IPS-18a (cell line): Measurements from ENCODE around the gene INAFM2.
A peak's percentile ranks its signal among the peaks of the same experiment; 100 is the strongest.

Source experiments
- H3K27ac ChIP-seq: one replicate; pipeline ENCODE4 v1.5.1; 2013; ENCODE audit warnings: low read length
- H3K27me3 ChIP-seq: one replicate; pipeline ENCODE4 v1.6.1; 2013; ENCODE audit warnings: mild to moderate bottlenecking, low read length; ENCODE audit not compliant: control insufficient read depth, insufficient read depth
- H3K36me3 ChIP-seq: one replicate; pipeline ENCODE4 v1.6.1; 2013; ENCODE audit warnings: low read depth, low read length; ENCODE audit not compliant: control insufficient read depth
- H3K4me1 ChIP-seq: one replicate; pipeline ENCODE4 v1.6.1; 2013; ENCODE audit warnings: low read depth, low read length; ENCODE audit not compliant: control insufficient read depth
- H3K4me3 ChIP-seq: one replicate; pipeline ENCODE4 v1.5.1; 2013; ENCODE audit warnings: low read length
- H3K9ac ChIP-seq: one replicate; pipeline ENCODE4 v1.6.1; 2013; ENCODE audit warnings: mild to moderate bottlenecking, low read length, moderate library complexity
- H3K9me3 ChIP-seq: one replicate; pipeline ENCODE4 v1.6.1; 2013; ENCODE audit warnings: low read depth, low read length; ENCODE audit not compliant: control insufficient read depth

Gene INAFM2

DNA sequence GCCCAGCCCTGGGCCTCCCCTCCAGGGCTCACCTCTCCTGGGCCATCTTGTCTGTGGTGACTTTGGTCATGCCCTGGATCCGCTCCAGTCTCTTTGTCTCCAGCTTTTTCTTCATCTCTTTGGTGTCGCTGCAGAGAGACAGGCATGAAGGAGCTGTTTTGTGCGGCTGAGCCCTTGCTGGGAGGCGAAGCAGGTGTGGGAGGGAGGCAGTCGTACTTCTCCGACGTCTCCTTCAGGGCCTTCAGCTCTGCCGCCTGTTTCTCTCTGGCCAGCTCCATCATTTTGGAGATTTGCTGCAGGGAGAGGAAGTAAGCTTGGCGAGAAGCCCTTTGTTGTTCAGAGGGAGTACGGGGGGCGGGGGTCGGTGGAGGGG is 33.0 kb upstream of the INAFM2 start:
- Histone ChIP-seq H3K4me1 (peaks cover 18% of the 10 kb centered on the region), H3K36me3 (no peaks in the 10 kb centered on the region), H3K27me3 (peaks cover 57% of the 10 kb centered on the region), H3K4me3 (no peak overlapping the region), H3K9me3 (no peaks in the 10 kb centered on the region), H3K27ac (no peak overlapping the region), H3K9ac (no peak overlapping the region)

DNA sequence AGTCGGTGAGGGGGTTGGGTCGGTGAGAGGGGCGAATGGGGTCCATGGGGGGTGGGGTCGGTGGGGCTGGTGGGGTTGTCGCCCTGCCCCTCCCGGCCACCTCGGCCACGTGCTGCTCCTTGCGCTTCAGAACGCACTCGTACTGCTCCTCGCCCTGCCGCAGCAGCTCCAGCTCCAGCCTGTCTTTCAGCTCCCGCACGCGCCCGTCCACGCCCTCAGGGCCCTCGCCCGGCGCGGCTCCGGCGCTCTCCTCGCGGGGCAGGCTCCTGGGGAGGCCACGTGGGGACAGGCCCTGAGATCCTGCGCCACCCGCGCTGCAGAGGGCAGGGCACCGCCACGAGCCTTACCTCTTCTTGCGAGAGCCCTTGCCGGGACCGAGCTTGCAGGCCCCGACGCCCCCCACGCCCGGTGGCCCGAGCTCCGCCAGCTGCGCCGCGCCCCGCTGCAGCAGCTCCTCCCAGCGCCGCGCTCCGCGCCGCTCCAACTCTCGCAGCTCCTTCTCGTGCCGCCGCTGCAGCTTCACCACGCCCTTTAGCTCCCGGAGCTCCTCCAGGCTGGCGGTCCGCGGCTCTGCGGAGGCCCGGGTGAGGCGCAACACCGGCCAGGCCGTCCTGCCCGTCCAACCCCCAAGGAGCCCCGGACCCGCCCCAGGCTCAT is 32.4 kb upstream of the INAFM2 start:
- Histone ChIP-seq H3K4me3 (peak overlapping the region; percentile 41), H3K36me3 (no peaks in the 10 kb centered on the region), H3K4me1 (peaks cover 13% of the 10 kb centered on the region), H3K9ac (peak overlapping the region; percentile 27), H3K27ac (no peak overlapping the region), H3K9me3 (no peaks in the 10 kb centered on the region), H3K27me3 (peaks cover 52% of the 10 kb centered on the region)

DNA sequence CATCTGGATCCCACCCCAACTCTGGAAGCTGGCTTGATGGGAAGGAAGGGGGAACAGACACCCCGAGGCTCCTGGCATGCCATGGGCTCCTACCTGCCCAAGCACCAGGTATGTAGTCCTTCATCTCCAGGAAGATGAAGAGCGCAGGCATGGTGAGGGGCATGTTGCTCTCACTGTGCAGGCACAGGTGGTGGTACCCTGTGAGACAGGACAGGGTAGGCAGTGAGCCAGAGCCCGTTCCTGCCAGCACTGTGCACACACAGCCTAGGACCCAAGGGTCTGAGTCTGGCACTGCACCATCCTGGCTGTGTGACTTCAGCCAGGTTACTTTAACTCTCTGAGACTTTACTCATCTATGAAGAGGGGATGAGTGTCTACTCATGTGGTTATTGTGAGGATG is 31.2 kb upstream of the INAFM2 start:
- Histone ChIP-seq H3K9me3 (no peaks in the 10 kb centered on the region), H3K4me3 (no peak overlapping the region), H3K9ac (no peak overlapping the region), H3K27ac (no peak overlapping the region), H3K4me1 (peaks cover 11% of the 10 kb centered on the region), H3K36me3 (no peaks in the 10 kb centered on the region), H3K27me3 (peaks cover 49% of the 10 kb centered on the region)

DNA sequence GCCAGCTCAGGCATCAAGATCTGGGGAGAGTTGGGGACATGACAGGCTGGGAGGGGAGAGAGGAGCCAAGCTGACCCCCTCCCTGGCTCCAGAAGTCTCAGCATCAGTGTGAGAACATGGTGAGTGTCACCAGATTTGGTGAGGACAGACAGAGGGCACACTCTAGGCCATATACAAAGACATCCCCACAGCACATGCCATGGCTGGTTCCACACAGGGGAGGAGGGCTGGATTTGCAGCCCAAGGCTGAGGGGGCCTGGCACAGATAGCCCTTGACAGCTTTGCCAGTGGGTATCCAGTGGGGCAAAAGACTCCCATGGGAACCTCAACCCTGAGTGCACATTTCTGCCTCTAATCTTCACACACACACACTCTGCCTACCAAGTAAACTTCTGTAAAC is 30.5 kb upstream of the INAFM2 start:
- Histone ChIP-seq H3K4me3 (no peak overlapping the region), H3K27me3 (peaks cover 49% of the 10 kb centered on the region), H3K27ac (no peak overlapping the region), H3K4me1 (peaks cover 11% of the 10 kb centered on the region), H3K9me3 (no peaks in the 10 kb centered on the region), H3K9ac (no peak overlapping the region), H3K36me3 (no peaks in the 10 kb centered on the region)

DNA sequence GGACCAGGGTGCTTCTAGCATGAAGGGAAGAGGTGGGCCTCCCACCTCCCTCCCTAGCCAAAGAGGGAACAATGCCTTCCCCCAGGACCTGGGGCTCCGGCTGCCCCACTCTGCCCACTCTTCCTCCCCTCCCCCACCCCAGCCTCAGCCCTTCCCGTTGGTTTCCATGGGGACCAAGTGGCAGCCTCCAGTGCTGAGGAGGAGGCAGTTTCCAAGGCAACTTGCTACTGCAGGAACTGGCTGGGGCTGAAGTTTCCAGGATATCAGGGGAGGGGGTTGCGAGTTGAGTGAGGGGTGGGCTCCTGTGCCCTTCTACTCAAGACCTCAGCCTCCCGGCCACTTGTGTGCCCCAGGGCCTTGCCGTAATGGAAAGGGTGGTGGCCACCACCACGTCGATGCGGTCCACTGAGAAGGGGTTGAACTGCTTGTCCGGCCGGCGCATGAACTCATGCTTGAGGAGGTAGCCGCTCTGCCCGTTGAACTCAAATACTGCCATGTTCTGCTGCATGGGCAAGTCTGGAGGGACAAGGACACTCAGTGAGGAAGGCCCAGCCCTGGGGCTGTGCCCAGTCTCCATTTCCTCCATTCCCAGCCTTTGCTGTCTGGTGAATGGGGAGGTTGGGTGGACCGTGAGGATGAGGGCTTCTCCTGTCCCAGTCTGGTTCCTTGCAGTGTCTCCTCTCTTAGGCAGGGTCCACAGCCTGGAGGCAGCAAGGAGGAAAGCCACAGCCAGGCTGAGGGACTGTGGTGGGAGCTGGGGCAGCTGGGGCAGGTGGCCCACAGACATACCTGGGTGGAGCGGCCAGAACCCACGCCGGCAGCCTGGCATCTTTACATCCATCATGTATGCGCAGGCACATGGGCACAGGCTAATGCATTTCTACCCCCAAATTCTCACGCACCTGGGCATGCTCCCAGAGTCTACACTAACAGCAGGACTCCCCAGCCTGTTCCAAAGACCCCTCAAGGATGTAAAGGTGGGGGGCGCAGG is 29.3 kb upstream of the INAFM2 start:
- peaks cover 11% of the 10 kb centered on the region for H3K4me1 ChIP-seq
- H3K27me3 ChIP-seq: peaks cover 42% of the 10 kb centered on the region
- no peak overlapping the region for H3K9ac ChIP-seq
- no peaks in the 10 kb centered on the region for H3K36me3 ChIP-seq
- H3K27ac ChIP-seq: no peak overlapping the region
- H3K4me3 ChIP-seq: no peak overlapping the region
- H3K9me3 ChIP-seq: no peaks in the 10 kb centered on the region

DNA sequence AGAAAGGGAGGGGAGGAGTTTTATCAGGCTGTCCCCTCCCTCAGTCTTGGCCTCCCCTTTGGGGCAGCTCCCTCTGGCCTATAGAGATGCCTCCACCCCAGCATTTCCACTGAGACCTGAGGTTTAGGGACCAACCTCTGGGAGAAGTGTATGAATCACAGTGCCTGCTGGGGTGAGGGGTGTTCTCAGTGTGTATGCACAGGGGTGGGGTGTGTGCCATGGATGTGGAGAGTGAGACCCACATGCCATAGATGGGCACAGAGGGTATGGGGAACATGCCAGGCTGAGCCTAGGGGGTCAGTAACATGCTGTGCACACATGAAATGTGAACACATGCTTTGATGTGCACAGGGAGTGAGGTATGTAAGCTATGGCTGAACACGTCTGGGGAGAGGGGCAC is 28.2 kb upstream of the INAFM2 start:
- Histone ChIP-seq H3K27ac (no peak overlapping the region), H3K36me3 (no peaks in the 10 kb centered on the region), H3K4me1 (peaks cover 8% of the 10 kb centered on the region), H3K4me3 (no peak overlapping the region), H3K27me3 (peaks cover 31% of the 10 kb centered on the region), H3K9ac (no peak overlapping the region), H3K9me3 (peaks cover 2% of the 10 kb centered on the region)

DNA sequence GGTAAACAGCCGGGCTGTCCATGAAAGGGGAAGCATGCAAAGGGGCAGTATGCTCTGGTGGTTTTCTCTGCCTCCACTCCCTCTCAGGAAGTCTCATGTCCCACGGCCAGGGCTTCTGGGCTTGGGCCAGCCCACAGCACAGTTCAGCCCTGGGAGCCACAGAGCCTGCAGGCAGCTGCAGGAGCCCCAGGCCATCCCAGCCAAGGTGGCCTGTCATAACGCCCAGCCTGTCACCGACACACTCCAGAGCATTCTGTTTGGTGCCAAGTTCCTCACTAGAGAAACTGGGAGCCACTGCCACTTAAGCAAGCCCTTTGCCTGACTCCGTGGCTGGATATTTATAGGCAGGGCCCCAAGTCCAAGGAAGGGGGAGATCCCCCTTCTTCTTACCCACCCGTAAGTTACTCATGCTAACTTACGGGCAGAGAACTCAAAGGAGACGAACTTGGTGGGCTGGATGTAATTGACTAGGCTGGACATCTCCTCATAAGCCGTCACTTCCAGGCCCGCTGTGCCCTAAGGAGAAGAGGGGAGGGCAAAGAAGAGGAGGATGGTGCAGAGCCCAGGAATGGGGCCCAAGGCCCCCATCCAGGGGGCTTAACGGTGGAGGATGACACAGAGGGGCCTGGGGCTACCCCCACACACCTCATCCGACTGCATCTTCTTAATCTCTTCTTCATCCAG is 27.5 kb upstream of the INAFM2 start:
- Histone ChIP-seq H3K4me3 (no peak overlapping the region), H3K4me1 (peaks cover 5% of the 10 kb centered on the region), H3K9me3 (peaks cover 4% of the 10 kb centered on the region), H3K36me3 (no peaks in the 10 kb centered on the region), H3K9ac (no peak overlapping the region), H3K27ac (no peak overlapping the region), H3K27me3 (peaks cover 25% of the 10 kb centered on the region)

DNA sequence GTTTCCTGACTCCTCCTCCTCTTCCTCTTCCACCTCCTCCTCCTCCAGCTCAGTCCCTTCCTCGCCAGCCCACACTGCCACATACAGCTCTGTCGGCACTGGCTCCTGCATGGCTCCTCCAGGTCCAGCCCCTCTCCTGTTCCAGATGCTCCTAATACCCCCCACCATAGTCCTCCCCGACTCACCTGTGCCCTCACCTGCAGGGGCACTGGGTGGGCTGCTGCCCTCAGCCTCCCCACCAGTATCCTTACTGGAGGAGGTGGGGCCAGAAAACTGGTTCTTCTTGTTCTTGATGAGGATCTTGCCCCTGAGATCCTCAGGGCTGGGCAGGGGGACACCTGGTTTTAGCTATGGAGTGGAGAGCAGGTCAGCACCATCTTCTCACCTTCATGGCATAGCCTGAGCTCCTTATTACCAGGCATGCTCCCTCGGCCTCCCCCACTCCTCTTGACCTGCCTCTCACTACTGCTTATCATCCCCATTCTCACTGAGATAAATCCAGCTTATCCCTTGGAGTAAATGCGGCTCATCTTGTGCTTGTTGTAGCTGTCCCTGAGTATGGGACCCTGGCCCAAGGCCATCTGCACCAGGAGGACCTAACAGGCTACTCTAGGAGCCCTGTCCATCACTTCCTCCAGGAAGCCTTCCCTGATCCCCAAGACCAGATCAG is 26.8 kb upstream of the INAFM2 start:
- H3K4me3 ChIP-seq: no peak overlapping the region
- H3K36me3 ChIP-seq: no peaks in the 10 kb centered on the region
- peaks cover 4% of the 10 kb centered on the region for H3K9me3 ChIP-seq
- peaks cover 7% of the 10 kb centered on the region for H3K4me1 ChIP-seq
- peaks cover 18% of the 10 kb centered on the region for H3K27me3 ChIP-seq
- no peak overlapping the region for H3K27ac ChIP-seq
- H3K9ac ChIP-seq: no peak overlapping the region

DNA sequence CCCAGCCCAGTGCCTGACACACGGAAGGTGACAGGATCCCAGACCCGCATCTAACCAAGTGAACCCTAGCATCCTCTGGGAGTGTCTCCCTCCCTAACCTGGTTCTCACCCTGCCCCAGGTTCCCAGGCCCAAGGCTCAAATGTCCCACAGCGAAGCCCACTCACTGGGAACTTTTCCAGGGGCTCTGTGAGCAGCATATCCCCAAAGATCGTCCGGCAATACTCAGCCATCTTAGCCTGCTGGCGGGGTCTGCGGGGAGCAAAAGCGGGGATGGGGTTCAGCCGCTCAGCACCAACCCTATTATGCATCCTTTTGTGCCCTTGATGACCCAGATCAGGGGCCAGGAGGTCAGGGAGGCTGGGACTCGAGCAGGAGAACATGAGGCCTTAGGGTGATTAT is 26.1 kb upstream of the INAFM2 start:
- Histone ChIP-seq H3K27me3 (peaks cover 12% of the 10 kb centered on the region), H3K4me1 (peaks cover 8% of the 10 kb centered on the region), H3K9ac (no peak overlapping the region), H3K36me3 (no peaks in the 10 kb centered on the region), H3K9me3 (peaks cover 4% of the 10 kb centered on the region), H3K4me3 (no peak overlapping the region), H3K27ac (no peak overlapping the region)

DNA sequence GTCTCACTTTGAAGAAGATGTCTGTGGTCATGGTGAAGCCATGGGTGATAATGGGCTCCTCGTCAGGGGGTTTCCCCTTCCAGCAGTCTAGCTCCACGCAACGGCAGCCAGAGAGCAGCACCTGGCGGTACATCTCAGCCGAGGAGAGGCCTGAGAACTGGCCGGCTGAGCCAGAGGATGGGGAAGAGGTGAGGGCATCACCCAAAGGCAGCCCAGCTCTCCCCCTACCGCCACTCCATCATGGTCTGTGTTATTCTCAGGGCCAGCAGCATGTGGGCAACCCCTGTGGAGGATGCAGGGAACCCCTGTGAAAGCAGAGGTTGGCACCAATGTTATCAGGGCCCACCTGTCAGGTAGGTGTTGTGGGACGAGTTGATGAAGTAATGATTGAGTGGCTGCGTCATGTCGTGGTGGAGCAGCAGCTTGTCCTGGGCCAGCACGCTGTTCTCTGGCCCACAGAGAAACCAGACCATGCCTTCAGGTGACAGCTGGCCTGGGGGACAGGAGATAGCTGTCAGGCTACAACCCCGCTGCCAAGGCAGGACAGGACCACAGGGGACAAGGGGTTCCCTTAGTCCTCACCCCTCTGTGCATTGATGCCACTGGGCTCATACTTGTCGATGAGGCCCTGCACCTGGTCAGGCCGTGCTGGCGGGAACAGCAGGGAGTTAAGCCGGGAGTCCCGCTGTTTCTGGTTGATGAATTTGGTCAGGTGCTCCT is 25.1 kb upstream of the INAFM2 start:
- H3K36me3 ChIP-seq: no peaks in the 10 kb centered on the region
- H3K9me3 ChIP-seq: peaks cover 4% of the 10 kb centered on the region
- H3K9ac ChIP-seq: no peak overlapping the region
- H3K27me3 ChIP-seq: peaks cover 1% of the 10 kb centered on the region
- H3K4me3 ChIP-seq: no peak overlapping the region
- no peak overlapping the region for H3K27ac ChIP-seq
- H3K4me1 ChIP-seq: peaks cover 8% of the 10 kb centered on the region
